GM19240 (cell line): ENCODE results near the gene DAB2IP.

Experiments
- DNase-seq: peaks from one replicate; pipeline ENCODE4 v3.0.0; 2011; ENCODE audit warnings: low spot score; ENCODE audit not compliant: insufficient read length

Gene DAB2IP

GRCh38 chr9:121662359-121662758 lies 10.9 kb downstream of the DAB2IP start:
- no peak for DNase-seq

GRCh38 chr9:121662891-121663580 lies 11.6 kb downstream of the DAB2IP start:
- no peak for DNase-seq

- no peak for DNase-seq
Observed at GRCh38 chr9:121663591-121663990, 12.2 kb downstream of the DAB2IP start.

- no peak for DNase-seq
Observed at GRCh38 chr9:121666294-121666693, 14.9 kb downstream of the DAB2IP start.

- no peak for DNase-seq
Observed at GRCh38 chr9:121667214-121667613, 15.8 kb downstream of the DAB2IP start.

GRCh38 chr9:121667890-121668289 lies 16.5 kb downstream of the DAB2IP start:
- no peak for DNase-seq

GRCh38 chr9:121670431-121670830 lies 19.0 kb downstream of the DAB2IP start:
- DNase-seq = no peak

GRCh38 chr9:121671612-121672155 lies 20.2 kb downstream of the DAB2IP start:
- DNase-seq = no peak

GRCh38 chr9:121672213-121672612 lies 20.8 kb downstream of the DAB2IP start:
- no peak for DNase-seq

GRCh38 chr9:121672986-121673385 lies 21.6 kb downstream of the DAB2IP start:
- no peak for DNase-seq

GRCh38 chr9:121673576-121673975 lies 22.1 kb downstream of the DAB2IP start:
- DNase-seq = no peak

- no peak for DNase-seq
Observed at GRCh38 chr9:121674017-121674416, 22.6 kb downstream of the DAB2IP start.

GRCh38 chr9:121674952-121675351 lies 23.5 kb downstream of the DAB2IP start:
- no peak for DNase-seq

GRCh38 chr9:121675381-121675780 lies 23.9 kb downstream of the DAB2IP start:
- DNase-seq = no peak

- DNase-seq = no peak
Observed at GRCh38 chr9:121675969-121676822, 24.8 kb downstream of the DAB2IP start.

GRCh38 chr9:121676926-121677325 lies 25.5 kb downstream of the DAB2IP start:
- DNase-seq = no peak

GRCh38 chr9:121678501-121679022 lies 27.1 kb downstream of the DAB2IP start:
- no peak for DNase-seq

- no peak for DNase-seq
Observed at GRCh38 chr9:121679901-121680635, 28.6 kb downstream of the DAB2IP start.

- no peak for DNase-seq
Observed at GRCh38 chr9:121681404-121681803, 30.0 kb downstream of the DAB2IP start.

GRCh38 chr9:121682201-121682600 lies 30.8 kb downstream of the DAB2IP start:
- DNase-seq = no peak

GRCh38 chr9:121682926-121683515 lies 31.6 kb downstream of the DAB2IP start:
- DNase-seq = no peak
